ENCODE measurements around the gene GSTT2. TPM values are rescaled to one million over a fixed set of nuclear protein-coding genes. Genes with fewer than 3 reads are reported as not detected.

Gene GSTT2
- total and polyA plus RNA-seq, 2 experiments from 2014 or later, result 5.0 to 5.2 TPM

DNA sequence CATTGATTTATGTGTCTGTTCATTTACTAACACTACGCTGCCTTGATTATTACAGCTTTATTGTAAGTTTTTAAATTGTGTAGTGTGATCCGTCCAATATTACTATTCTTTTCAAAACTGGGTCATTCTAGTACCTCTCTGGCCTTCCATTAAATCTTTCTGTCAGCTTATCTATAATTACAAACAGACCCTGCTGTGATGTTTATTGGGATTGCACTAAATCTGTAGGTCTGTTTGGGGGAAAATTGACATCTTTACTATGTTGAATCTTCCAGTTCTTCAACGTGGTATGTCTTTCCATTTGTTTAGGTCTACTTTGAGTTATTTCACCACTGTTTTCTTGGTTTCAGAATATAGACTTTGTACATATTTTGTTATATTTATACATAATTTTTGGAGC lies 46.8 kb downstream of the GSTT2 start:
- H3K27ac ChIP-seq, result no peak overlapping the region
- no peaks in the 10 kb centered on the region for H3K36me3 ChIP-seq
- H3K4me3 ChIP-seq, result no peak overlapping the region
- H3K4me1 ChIP-seq (ENCODE audit: low read depth), result peaks cover 11% of the 10 kb centered on the region
- no peaks in the 10 kb centered on the region for H3K9me3 ChIP-seq (ENCODE audit: low read depth)
- TF ChIP-seq, protein P1, sequence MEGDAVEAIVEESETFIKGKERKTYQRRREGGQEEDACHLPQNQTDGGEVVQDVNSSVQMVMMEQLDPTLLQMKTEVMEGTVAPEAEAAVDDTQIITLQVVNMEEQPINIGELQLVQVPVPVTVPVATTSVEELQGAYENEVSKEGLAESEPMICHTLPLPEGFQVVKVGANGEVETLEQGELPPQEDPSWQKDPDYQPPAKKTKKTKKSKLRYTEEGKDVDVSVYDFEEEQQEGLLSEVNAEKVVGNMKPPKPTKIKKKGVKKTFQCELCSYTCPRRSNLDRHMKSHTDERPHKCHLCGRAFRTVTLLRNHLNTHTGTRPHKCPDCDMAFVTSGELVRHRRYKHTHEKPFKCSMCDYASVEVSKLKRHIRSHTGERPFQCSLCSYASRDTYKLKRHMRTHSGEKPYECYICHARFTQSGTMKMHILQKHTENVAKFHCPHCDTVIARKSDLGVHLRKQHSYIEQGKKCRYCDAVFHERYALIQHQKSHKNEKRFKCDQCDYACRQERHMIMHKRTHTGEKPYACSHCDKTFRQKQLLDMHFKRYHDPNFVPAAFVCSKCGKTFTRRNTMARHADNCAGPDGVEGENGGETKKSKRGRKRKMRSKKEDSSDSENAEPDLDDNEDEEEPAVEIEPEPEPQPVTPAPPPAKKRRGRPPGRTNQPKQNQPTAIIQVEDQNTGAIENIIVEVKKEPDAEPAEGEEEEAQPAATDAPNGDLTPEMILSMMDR (IDR thresholded peaks at IDR 0.05; ENCODE audit: low read depth, low read length), result no peak
- no peak for DNase-seq (ENCODE audit: low read depth in 1 of 2, low spot score in 1 of 2)
- no peaks in the 10 kb centered on the region for H3K27me3 ChIP-seq

DNA sequence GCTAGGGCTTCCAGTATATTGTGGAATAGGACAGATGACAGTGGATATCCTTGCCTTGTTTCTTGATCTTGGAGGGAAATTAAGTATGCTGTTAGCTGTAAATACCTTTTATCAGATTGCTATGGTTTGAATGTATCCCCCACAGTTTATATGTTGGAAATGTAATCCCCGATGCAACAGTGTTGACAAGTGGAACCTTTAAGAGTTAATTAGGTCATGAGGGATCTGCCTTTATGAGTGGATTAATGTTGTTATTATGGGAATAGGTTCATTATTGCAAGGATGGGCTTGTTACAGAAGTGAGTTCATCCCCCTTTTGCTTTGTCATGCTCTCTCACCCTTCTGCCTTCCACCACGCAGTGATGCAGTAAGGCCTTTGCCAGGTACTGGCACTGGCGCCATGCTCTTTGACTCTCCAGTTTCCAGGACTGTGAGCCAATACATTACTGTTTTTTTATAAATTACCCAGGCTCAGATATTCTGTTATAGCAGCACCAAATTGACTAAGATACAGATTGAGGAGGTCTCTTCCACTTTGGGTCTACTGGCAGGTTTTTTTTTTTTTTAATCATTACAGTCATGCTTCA lies 47.5 kb downstream of the GSTT2 start:
- Histone ChIP-seq H3K4me3 (no peak overlapping the region), H3K27me3 (no peaks in the 10 kb centered on the region), H3K9me3 (ENCODE audit: low read depth) (no peaks in the 10 kb centered on the region), H3K27ac (no peak overlapping the region), H3K4me1 (ENCODE audit: low read depth) (peaks cover 11% of the 10 kb centered on the region), H3K36me3 (no peaks in the 10 kb centered on the region)
- DNase-seq (ENCODE audit: low read depth in 1 of 2, low spot score in 1 of 2), result no peak
- TF ChIP-seq, protein P1 (IDR thresholded peaks at IDR 0.05; ENCODE audit: low read depth, low read length), result no peak

DNA sequence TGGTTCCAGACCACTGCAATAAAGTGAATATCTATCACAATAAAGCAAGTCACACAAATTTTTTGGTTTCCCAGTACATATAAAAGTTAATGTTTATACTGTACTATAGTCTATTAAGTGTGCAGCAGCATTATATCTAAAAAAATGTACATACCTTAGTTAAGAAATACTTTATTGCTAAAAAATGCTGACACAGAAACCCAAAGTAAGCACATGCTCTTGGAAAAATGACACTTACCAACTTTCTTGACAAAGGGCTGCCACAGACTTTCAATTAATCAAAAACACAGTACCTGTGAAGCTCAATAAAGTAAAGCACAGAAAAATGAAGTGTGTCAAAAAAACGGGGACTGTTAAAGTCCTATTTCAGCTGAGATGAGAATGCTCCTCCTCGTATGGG lies 48.1 kb downstream of the GSTT2 start:
- no peaks in the 10 kb centered on the region for H3K27me3 ChIP-seq
- TF ChIP-seq, protein P1 (IDR thresholded peaks at IDR 0.05; ENCODE audit: low read depth, low read length), result no peak
- peaks cover 11% of the 10 kb centered on the region for H3K4me1 ChIP-seq (ENCODE audit: low read depth)
- no peak overlapping the region for H3K4me3 ChIP-seq
- no peak for DNase-seq (ENCODE audit: low read depth in 1 of 2, low spot score in 1 of 2)
- H3K9me3 ChIP-seq (ENCODE audit: low read depth), result no peaks in the 10 kb centered on the region
- H3K36me3 ChIP-seq, result no peaks in the 10 kb centered on the region
- no peak overlapping the region for H3K27ac ChIP-seq

DNA sequence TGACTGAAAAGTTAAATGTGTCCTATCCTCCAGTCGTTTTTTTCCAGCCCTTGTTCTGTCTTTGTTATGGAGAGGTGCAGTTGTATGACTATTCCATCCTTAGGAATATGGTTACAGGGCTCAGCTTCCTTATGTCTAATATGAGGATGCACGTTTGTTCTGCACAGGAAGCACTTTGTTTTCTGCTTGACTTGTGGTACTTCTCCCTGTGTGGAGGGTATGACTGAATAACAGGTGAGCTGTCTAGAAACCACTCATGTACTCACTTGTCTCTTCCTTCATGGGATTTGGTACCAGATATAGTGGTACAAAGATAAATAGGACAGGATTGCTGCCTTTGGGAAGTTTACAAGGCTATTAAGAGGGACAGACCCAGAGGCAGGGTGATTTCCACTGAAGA lies 48.6 kb downstream of the GSTT2 start:
- no peaks in the 10 kb centered on the region for H3K9me3 ChIP-seq (ENCODE audit: low read depth)
- H3K4me1 ChIP-seq (ENCODE audit: low read depth), result peaks cover 11% of the 10 kb centered on the region
- DNase-seq (ENCODE audit: low read depth in 1 of 2, low spot score in 1 of 2), result no peak
- H3K27me3 ChIP-seq, result no peaks in the 10 kb centered on the region
- TF ChIP-seq, protein P1 (IDR thresholded peaks at IDR 0.05; ENCODE audit: low read depth, low read length), result no peak
- peak overlapping the region; percentile 4 for H3K27ac ChIP-seq
- no peaks in the 10 kb centered on the region for H3K36me3 ChIP-seq
- no peak overlapping the region for H3K4me3 ChIP-seq

DNA sequence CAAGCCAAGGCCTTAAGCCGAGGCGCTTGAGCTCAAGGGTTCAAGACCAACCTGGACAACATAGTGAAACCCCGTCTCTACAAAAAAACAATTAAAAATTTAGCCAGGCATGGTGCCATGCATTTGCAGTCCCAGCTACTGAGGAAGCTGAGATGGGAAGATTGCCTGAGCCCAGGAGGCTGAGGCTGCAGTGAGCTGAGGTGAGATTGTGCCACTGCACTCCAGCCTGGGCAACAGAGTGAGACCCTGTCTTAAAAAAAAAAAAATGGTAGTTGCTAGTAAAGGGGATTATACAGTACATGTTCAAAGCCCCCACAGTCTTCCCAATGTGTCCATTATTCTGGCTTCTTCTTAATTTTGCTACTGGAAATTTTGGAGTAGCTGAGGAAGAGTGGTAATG lies 49.4 kb downstream of the GSTT2 start:
- TF ChIP-seq, protein P1 (IDR thresholded peaks at IDR 0.05; ENCODE audit: low read depth, low read length), result no peak
- Histone ChIP-seq H3K4me3 (no peak overlapping the region), H3K36me3 (no peaks in the 10 kb centered on the region), H3K27ac (no peak overlapping the region), H3K9me3 (ENCODE audit: low read depth) (no peaks in the 10 kb centered on the region), H3K27me3 (no peaks in the 10 kb centered on the region), H3K4me1 (ENCODE audit: low read depth) (peaks cover 11% of the 10 kb centered on the region)
- no peak for DNase-seq (ENCODE audit: low read depth in 1 of 2, low spot score in 1 of 2)

Data from cardiac muscle cell (in vitro differentiated cells and primary cell).